Measurements from ENCODE around the gene NEUROD6. TPM values are rescaled to one million over a fixed set of nuclear protein-coding genes. Genes with fewer than 3 reads are reported as not detected.

NEUROD6 gene
- total RNA-seq, 6 experiments from 2014 or later: not detected

GRCh38 chr7:31310321-31310935 lies 30.1 kb downstream of the NEUROD6 start:
- Mint-ChIP-seq H3K4me3 (no peak overlapping the region), H3K27ac (no peak overlapping the region), H3K27me3 (ENCODE audit: insufficient read depth) (no peaks in the 10 kb centered on the region; the same call in 1 of the 2 replicates), H3K9me3 (peaks cover 40% of the 10 kb centered on the region), H3K36me3 (ENCODE audit: low read depth) (no peaks in the 10 kb centered on the region; the same call in 1 of the 2 replicates), H3K4me1 (ENCODE audit: low read depth) (no peaks in the 10 kb centered on the region)
- no peak for DNase-seq
- TF ChIP-seq CTCF (IDR thresholded peaks at IDR 0.05): no peak

- Mint-ChIP-seq H3K4me3 (no peak overlapping the region), H3K27ac (no peak overlapping the region), H3K36me3 (ENCODE audit: low read depth) (no peaks in the 10 kb centered on the region; the same call in none of the 2 replicates), H3K9me3 (peaks cover 42% of the 10 kb centered on the region), H3K4me1 (ENCODE audit: low read depth) (no peaks in the 10 kb centered on the region), H3K27me3 (ENCODE audit: insufficient read depth) (no peaks in the 10 kb centered on the region; the same call in 1 of the 2 replicates)
- no peak for TF ChIP-seq CTCF (IDR thresholded peaks at IDR 0.05)
- DNase-seq: no peak
Measured at GRCh38 chr7:31309407-31309806, 31.1 kb downstream of the NEUROD6 start.

GRCh38 chr7:31308652-31309051 lies 31.9 kb downstream of the NEUROD6 start:
- Mint-ChIP-seq H3K27ac (no peak overlapping the region), H3K27me3 (ENCODE audit: insufficient read depth) (no peaks in the 10 kb centered on the region; the same call in 1 of the 2 replicates), H3K9me3 (peaks cover 47% of the 10 kb centered on the region), H3K4me1 (ENCODE audit: low read depth) (no peaks in the 10 kb centered on the region), H3K36me3 (ENCODE audit: low read depth) (no peaks in the 10 kb centered on the region; the same call in none of the 2 replicates), H3K4me3 (no peak overlapping the region)
- no peak for TF ChIP-seq CTCF (IDR thresholded peaks at IDR 0.05)
- DNase-seq: no peak

GRCh38 chr7:31307972-31308371 lies 32.6 kb downstream of the NEUROD6 start:
- no peak for DNase-seq
- TF ChIP-seq CTCF (IDR thresholded peaks at IDR 0.05): no peak
- H3K27ac Mint-ChIP-seq: no peak overlapping the region
- no peak overlapping the region for H3K4me3 Mint-ChIP-seq
- no peaks in the 10 kb centered on the region for H3K4me1 Mint-ChIP-seq (ENCODE audit: low read depth)
- H3K27me3 Mint-ChIP-seq (ENCODE audit: insufficient read depth): no peaks in the 10 kb centered on the region; the same call in 1 of the 2 replicates
- peaks cover 49% of the 10 kb centered on the region for H3K9me3 Mint-ChIP-seq
- H3K36me3 Mint-ChIP-seq (ENCODE audit: low read depth): no peaks in the 10 kb centered on the region; the same call in none of the 2 replicates

GRCh38 chr7:31305260-31305659 lies 35.3 kb downstream of the NEUROD6 start:
- Mint-ChIP-seq H3K4me3 (no peak overlapping the region), H3K27ac (no peak overlapping the region), H3K36me3 (ENCODE audit: low read depth) (no peaks in the 10 kb centered on the region; the same call in none of the 2 replicates), H3K9me3 (peaks cover 40% of the 10 kb centered on the region), H3K27me3 (ENCODE audit: insufficient read depth) (no peaks in the 10 kb centered on the region; the same call in none of the 2 replicates), H3K4me1 (ENCODE audit: low read depth) (no peaks in the 10 kb centered on the region)
- no peak for DNase-seq
- no peak for TF ChIP-seq CTCF (IDR thresholded peaks at IDR 0.05)
